AG10803 (cell line): ENCODE measurements around the gene ARSK.
A peak's percentile ranks its signal among the peaks of the same experiment; 100 is the strongest.
"Not testable (repeated sequence)": the region's sequence is repeated elsewhere in the genome, so short reads cannot be mapped to it uniquely, and the experiment has no call there.

Experiments used
- DNase-seq: peaks from one replicate; pipeline ENCODE4 v3.0.0; 2010; ENCODE audit warnings: low read depth
- H3K4me3 ChIP-seq: 2 replicates; pipeline ENCODE4 v1.5.1; 2011; ENCODE audit warnings: mild to moderate bottlenecking, low read length, control low read depth
- CTCF ChIP-seq: conservative IDR thresholded peaks from 2 replicates; pipeline ENCODE4 v1.5.1; 2011; ENCODE audit warnings: mild to moderate bottlenecking, low read length, control low read depth, inconsistent platforms

ARSK gene

GRCh38 chr5:95626701-95627100 lies 71.8 kb downstream of the ARSK start:
- H3K4me3 ChIP-seq = no peak overlapping the region

GRCh38 chr5:95627971-95628810 lies 73.3 kb downstream of the ARSK start:
- DNase-seq = no peak
- no peak overlapping the region for H3K4me3 ChIP-seq
- TF ChIP-seq CTCF = no peak

More at GRCh38 chr5:95626701-95627100, 71.8 kb downstream of the ARSK start:
- TF ChIP-seq CTCF = no peak
- DNase-seq = no peak

- no peak for TF ChIP-seq CTCF
- H3K4me3 ChIP-seq = no peak overlapping the region
- no peak for DNase-seq
Measured at GRCh38 chr5:95628933-95629332, 74.0 kb downstream of the ARSK start.

GRCh38 chr5:95630394-95630917 lies 75.6 kb downstream of the ARSK start:
- DNase-seq = no peak
- H3K4me3 ChIP-seq = no peak overlapping the region

GRCh38 chr5:95631255-95631958 lies 76.5 kb downstream of the ARSK start:
- H3K4me3 ChIP-seq = no peak overlapping the region
- TF ChIP-seq CTCF = no peak
- peak; percentile 79 for DNase-seq

More at GRCh38 chr5:95630394-95630917, 75.6 kb downstream of the ARSK start:
- TF ChIP-seq CTCF = no peak

- H3K4me3 ChIP-seq = no peak overlapping the region
- TF ChIP-seq CTCF = no peak
- DNase-seq = peak; percentile 44
Measured at GRCh38 chr5:95631991-95632675, 77.2 kb downstream of the ARSK start.

- H3K4me3 ChIP-seq, DNase-seq: not testable (repeated sequence)
Measured at GRCh38 chr5:95632942-95633341, 78.0 kb downstream of the ARSK start.
